Central memory CD8-positive, alpha-beta T cell (primary cell): ENCODE results near the gene B4GALT7.
"Not testable (repeated sequence)": the region's sequence is repeated elsewhere in the genome, so short reads cannot be mapped to it uniquely, and the experiment has no call there.

ENCODE experiments used
- ATAC-seq: fragments of 150-1000 bp; cut with Tn5 transposase; replicated peaks from 2 replicates; pipeline ENCODE4 v1.10.0; 2022; ENCODE audit warnings: mild to moderate bottlenecking, moderate FRiP score, moderate number of reproducible peaks; ENCODE audit not compliant: poor library complexity, severe bottlenecking; ENCODE audit errors: extremely low read depth
- DNase-seq, 2 donors: peaks; one replicate each; pipeline ENCODE4 v3.0.0; 2021; ENCODE audit warnings: low spot score in 2 of 2
- H3K27ac Mint-ChIP-seq: one replicate; pipeline ENCODE4 v1.8.0; 2022; ENCODE audit warnings: low read depth, mild to moderate bottlenecking, moderate library complexity, mixed read lengths
- H3K27me3 Mint-ChIP-seq: one replicate; pipeline ENCODE4 v1.8.0; 2022; ENCODE audit warnings: mixed read lengths
- H3K36me3 Mint-ChIP-seq: one replicate; pipeline ENCODE4 v1.8.0; 2022; ENCODE audit warnings: mild to moderate bottlenecking, moderate library complexity, mixed read lengths; ENCODE audit not compliant: insufficient read depth
- H3K4me1 Mint-ChIP-seq: one replicate; pipeline ENCODE4 v1.8.0; 2022; ENCODE audit warnings: mixed read lengths
- H3K4me3 Mint-ChIP-seq: one replicate; pipeline ENCODE4 v1.8.0; 2022; ENCODE audit warnings: mild to moderate bottlenecking, moderate library complexity, mixed read lengths
- H3K9me3 Mint-ChIP-seq: one replicate; pipeline ENCODE4 v1.8.0; 2022; ENCODE audit warnings: mixed read lengths

B4GALT7 gene

GRCh38 chr5:177599731-177600507 lies at the start of gene B4GALT7:
Gene B4GALT7 (plus strand): TSS chr5:177600132. CDS start chr5:177600211, 79 bp downstream.
- H3K4me1 Mint-ChIP-seq, result peaks cover 40% of the 10 kb centered on the region
- ATAC-seq (peak; percentile 87), DNase-seq (peak; percentile 51 to 74)
- no peaks in the 10 kb centered on the region for H3K9me3 Mint-ChIP-seq
- H3K27me3 Mint-ChIP-seq, result no peaks in the 10 kb centered on the region
- H3K27ac Mint-ChIP-seq, result peak within 1 kb of the TSS; percentile 96
- H3K36me3 Mint-ChIP-seq, result peaks cover 16% of the 10 kb centered on the region
- H3K4me3 Mint-ChIP-seq, result peak within 1 kb of the TSS; percentile 89

DNA sequence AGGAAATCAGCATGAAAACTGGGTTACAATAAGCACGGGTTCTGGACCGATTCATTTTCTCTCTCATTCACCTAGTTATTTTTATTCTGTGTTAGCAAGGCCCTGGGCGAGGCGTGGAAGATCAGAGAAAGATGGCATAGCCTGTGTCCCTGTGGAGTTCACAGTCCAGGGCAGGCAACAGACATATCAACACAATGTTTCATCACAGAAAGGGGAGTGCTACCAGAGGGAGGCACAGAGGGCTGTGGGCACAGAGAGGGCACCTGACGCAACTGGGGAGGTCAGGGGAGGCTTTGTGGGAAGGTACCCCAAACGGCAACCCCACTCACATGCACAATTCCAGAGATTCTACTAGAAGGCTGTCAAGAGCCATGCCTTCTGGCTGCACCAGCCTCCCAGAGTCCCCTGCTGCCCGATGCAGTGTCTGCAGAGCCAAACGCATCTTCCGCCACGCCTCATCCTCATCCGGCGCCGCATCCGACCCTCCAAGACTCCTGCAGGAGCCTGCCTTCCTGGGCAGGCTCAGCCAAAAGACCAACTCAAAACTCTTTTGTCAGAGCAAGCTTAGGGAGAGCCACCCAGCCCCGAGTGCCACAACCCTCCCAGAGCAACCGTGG lies 47.0 kb upstream of the B4GALT7 start:
- no peaks in the 10 kb centered on the region for H3K9me3 Mint-ChIP-seq
- DNase-seq, result no peak
- peak overlapping the region; percentile 82 for H3K4me3 Mint-ChIP-seq
- no peaks in the 10 kb centered on the region for H3K27me3 Mint-ChIP-seq
- H3K27ac Mint-ChIP-seq, result peak overlapping the region; percentile 4
- peaks cover 39% of the 10 kb centered on the region for H3K4me1 Mint-ChIP-seq
- H3K36me3 Mint-ChIP-seq, result peaks cover 3% of the 10 kb centered on the region
- ATAC-seq, result no peak

DNA sequence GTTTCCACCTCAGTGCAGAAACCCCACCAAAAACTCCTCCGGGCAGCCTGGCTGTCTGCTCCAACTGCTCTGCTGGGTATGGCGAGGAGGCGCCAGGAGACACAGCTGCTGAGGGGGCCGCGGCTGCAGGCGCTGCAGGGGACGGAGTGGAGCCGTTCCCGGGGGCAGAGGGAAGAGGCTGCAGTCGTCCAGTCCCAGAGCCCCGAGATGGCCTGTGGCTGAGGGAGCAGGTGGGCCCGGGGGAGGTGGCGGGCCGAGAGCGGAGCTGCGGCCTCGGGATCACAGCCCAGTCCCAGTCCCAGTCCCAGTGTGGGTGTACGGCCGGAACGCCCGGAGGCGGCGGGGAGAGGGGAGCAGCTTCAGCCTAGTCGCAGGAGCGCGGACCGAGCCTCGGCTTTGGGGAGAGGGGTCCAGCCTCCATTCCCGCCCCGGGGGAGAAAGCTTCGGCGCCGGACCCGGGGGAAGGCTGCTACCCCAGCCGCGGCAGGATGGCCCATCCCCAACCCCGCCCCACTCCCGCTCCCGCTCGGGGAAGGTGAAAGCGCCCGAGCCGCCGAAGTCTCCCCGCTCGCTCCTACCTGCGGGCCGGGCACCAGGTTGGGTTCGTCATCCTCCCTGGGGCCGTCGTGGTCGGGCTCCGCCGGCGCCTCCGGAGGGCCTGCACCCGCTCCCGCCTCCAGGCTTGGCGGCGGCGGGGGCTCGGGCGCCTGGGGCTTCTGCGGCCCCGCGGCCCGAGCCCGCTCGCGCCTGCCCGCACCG lies 46.1 kb upstream of the B4GALT7 start:
- Mint-ChIP-seq H3K9me3 (no peaks in the 10 kb centered on the region), H3K27me3 (no peaks in the 10 kb centered on the region), H3K27ac (peak overlapping the region; percentile 49), H3K36me3 (peaks cover 3% of the 10 kb centered on the region), H3K4me1 (peaks cover 30% of the 10 kb centered on the region), H3K4me3 (peak overlapping the region; percentile 82)
- peak in 1 of 2 donors; percentile 18 for DNase-seq
- ATAC-seq, result peak; percentile 48

GRCh38 chr5:177554474-177555111 lies 45.3 kb upstream of the B4GALT7 start, which contains the start of gene FAM193B:
Gene FAM193B (minus strand): TSS chr5:177554563. CDS start chr5:177554458, 105 bp downstream.
- Mint-ChIP-seq H3K27ac (peak within 1 kb of the TSS; percentile 49), H3K4me3 (peak within 1 kb of the TSS; percentile 82), H3K36me3 (peaks cover 3% of the 10 kb centered on the region), H3K27me3 (no peaks in the 10 kb centered on the region), H3K9me3 (no peaks in the 10 kb centered on the region), H3K4me1 (peaks cover 27% of the 10 kb centered on the region)
- ATAC-seq, result peak; percentile 97
- peak; percentile 89 to 94 for DNase-seq

DNA sequence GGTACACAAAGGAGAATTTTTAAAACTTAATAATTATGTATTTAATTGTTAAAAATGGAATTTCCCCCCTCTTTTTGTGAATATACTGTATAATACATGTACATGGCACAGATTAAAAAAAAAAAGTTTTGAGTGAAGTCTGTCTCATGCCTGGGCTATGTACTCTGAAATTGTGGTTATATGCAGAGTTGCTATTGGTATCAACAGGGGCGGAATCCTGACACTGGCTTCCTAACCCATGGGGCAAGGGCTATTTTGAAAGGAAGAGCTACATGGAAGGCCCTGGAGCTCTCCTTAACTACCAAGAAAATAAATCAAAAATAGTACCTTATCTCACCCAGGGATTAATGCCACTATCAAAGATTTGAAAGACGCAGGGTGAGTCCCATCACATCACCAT lies 44.7 kb upstream of the B4GALT7 start:
- Mint-ChIP-seq H3K36me3 (peaks cover under 1% of the 10 kb centered on the region), H3K9me3 (no peaks in the 10 kb centered on the region), H3K4me3 (peak overlapping the region; percentile 82), H3K27ac (no peak overlapping the region), H3K27me3 (no peaks in the 10 kb centered on the region), H3K4me1 (peaks cover 27% of the 10 kb centered on the region)
- ATAC-seq (no peak), DNase-seq (no peak)

DNA sequence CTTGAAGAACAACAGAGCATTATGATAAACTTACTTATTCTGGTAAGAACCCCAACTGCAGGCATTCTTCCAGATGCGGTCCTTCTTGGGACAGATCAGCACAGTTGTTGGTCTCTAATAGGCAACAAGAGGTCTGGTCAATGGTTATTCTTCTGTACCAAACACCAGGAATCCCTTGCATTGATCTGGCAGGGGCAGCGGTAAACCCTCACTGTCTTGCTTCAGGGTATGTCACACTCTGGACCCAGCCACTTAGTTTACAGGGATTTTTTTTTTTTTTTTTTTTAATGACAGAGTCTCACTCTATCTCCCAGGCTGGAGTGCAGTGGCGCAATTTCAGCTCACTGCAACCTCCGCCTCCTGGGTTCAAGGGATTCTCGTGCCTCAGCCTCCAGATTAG lies 44.3 kb upstream of the B4GALT7 start:
- Mint-ChIP-seq H3K36me3 (no peaks in the 10 kb centered on the region), H3K27me3 (no peaks in the 10 kb centered on the region), H3K27ac (no peak overlapping the region), H3K4me1 (peaks cover 27% of the 10 kb centered on the region), H3K4me3 (no peak overlapping the region), H3K9me3 (no peaks in the 10 kb centered on the region)
- no peak for DNase-seq
- no peak for ATAC-seq

- Mint-ChIP-seq H3K36me3 (no peaks in the 10 kb centered on the region), H3K27ac (no peak overlapping the region), H3K27me3 (no peaks in the 10 kb centered on the region), H3K4me1 (peaks cover 21% of the 10 kb centered on the region), H3K9me3 (no peaks in the 10 kb centered on the region), H3K4me3 (no peak overlapping the region)
- ATAC-seq, result no peak
- DNase-seq, result no peak
Observed at GRCh38 chr5:177557041-177557647, 42.8 kb upstream of the B4GALT7 start.

DNA sequence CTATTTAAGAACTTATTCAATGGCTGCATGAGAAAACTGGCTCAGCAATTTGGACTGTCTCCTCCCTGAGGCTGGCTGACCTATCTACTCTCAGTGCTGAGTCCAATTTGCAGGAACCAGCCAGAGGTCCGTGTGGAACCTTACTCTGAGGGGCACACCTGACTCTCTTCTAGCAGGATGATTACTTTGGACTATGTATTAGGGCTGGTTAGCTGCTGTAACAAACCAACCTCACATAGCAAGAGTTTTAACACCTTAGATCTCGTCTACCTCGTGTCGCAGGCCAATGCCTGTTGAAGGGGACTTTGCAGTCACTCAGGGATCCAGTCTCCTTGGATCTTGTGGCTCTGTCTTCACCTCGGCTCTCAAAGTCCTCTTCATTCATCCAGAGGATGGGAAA lies 42.1 kb upstream of the B4GALT7 start:
- no peaks in the 10 kb centered on the region for H3K9me3 Mint-ChIP-seq
- no peaks in the 10 kb centered on the region for H3K36me3 Mint-ChIP-seq
- H3K4me3 Mint-ChIP-seq, result no peak overlapping the region
- DNase-seq, result no peak
- no peaks in the 10 kb centered on the region for H3K27me3 Mint-ChIP-seq
- ATAC-seq, result no peak
- H3K4me1 Mint-ChIP-seq, result peaks cover 15% of the 10 kb centered on the region
- H3K27ac Mint-ChIP-seq, result no peak overlapping the region

DNA sequence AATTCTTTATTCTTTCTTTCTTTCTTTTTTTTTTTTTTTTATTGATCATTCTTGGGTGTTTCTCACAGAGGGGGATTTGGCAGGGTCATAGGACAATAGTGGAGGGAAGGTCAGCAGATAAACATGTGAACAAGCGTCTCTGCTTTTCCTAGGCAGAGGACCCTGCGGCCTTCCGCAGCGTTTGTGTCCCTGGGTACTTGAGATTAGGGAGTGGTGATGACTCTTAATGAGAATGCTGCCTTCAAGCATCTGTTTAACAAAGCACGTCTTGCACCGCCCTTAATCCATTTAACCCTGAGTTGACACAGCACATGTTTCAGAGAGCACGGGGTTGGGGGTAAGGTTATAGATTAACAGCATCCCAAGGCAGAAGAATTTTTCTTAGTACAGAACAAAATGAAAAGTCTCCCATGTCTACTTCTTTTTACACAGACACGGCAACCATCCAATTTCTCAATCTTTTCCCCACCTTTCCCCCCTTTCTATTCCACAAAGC lies 40.4 kb upstream of the B4GALT7 start:
- H3K4me3 Mint-ChIP-seq, H3K9me3 Mint-ChIP-seq, ATAC-seq, H3K36me3 Mint-ChIP-seq, H3K27me3 Mint-ChIP-seq, H3K27ac Mint-ChIP-seq, DNase-seq, H3K4me1 Mint-ChIP-seq: not testable (repeated sequence)

DNA sequence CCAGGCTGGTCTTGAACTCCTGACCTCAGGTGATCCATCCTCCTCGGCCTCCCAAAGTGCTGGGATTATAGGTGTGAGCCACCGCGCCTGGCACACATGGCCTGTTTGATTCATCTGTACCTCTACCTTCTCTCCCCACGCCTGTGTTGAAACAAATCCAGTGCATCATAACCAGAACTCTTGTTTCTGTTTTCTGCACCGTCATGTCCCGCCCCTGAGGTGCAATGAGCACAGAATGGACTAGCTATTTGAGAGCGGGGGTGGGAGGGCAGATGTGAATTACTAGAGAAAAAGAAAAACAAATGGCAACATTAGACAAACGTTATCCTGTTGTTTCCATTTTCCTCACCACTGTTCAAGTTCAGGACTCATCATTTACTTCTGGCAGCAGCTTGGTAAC lies 34.9 kb upstream of the B4GALT7 start:
- no peak overlapping the region for H3K4me3 Mint-ChIP-seq
- no peaks in the 10 kb centered on the region for H3K4me1 Mint-ChIP-seq
- ATAC-seq (no peak), DNase-seq (no peak)
- no peaks in the 10 kb centered on the region for H3K36me3 Mint-ChIP-seq
- H3K27me3 Mint-ChIP-seq, result peaks cover 22% of the 10 kb centered on the region
- no peak overlapping the region for H3K27ac Mint-ChIP-seq
- no peaks in the 10 kb centered on the region for H3K9me3 Mint-ChIP-seq

DNA sequence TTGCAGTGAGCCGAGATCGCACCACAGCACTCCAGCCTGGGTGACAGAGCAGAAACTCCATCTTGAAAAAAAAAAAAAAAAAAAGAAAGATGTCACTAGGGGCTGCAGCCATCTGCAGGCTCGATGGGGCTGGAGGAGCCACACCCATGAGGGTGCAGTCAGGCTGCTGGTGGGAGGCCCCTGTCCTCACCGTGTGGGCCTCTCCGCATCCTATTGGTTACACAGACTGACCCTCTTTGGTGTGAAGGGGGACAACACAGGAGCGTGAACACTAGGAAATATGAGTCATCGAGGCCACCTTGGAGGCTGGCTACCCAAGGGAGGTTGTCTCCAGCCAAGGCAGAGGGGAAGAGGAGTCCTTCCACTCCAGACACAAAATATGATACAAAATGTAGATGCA lies 31.6 kb upstream of the B4GALT7 start:
- Mint-ChIP-seq H3K4me1 (no peaks in the 10 kb centered on the region), H3K36me3 (no peaks in the 10 kb centered on the region), H3K27ac (no peak overlapping the region), H3K9me3 (no peaks in the 10 kb centered on the region), H3K27me3 (peaks cover 22% of the 10 kb centered on the region), H3K4me3 (no peak overlapping the region)
- ATAC-seq (no peak), DNase-seq (no peak)

- H3K4me1 Mint-ChIP-seq, result no peaks in the 10 kb centered on the region
- peaks cover 27% of the 10 kb centered on the region for H3K27me3 Mint-ChIP-seq
- no peak overlapping the region for H3K27ac Mint-ChIP-seq
- no peaks in the 10 kb centered on the region for H3K36me3 Mint-ChIP-seq
- no peak for ATAC-seq
- no peak for DNase-seq
- no peaks in the 10 kb centered on the region for H3K9me3 Mint-ChIP-seq
- H3K4me3 Mint-ChIP-seq, result no peak overlapping the region
Observed at GRCh38 chr5:177569894-177570293, 30.0 kb upstream of the B4GALT7 start.
